GM19193 (cell line): Measurements from ENCODE around the gene IL17RD.

Experiments
- POLR2A ChIP-seq: IDR thresholded peaks from 4 replicates; pipeline ENCODE4 v1.6.1; 2011; ENCODE audit not compliant: insufficient read depth, insufficient read length; ENCODE audit errors: extremely low read depth

IL17RD gene

DNA sequence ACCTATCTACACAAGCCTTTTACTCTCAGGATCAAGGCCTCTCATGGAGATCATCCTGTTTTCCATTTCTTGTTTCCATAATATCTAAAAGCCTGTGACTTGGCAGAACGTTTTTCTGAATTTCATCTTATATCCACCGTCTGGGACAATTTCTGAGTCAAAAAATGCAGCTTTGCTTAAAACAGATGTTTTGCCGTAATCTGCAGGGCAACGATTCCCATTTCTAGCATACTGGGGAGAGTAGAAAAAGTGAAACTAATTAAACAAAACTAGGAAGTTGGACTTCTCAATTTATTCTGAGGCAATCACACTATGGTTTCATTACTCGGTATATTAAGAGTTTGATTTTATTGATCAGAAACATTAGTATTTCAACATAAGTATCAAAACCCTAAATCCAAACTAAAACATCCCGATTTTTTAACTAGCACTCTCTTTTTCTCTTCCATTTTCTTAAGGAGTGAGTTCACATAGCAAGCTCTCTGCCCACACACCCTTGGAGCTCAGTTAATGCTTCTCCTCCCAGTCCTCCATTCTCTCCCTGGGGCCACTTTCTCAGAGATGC is 71.1 kb downstream of the IL17RD start:
- TF ChIP-seq POLR2A = no peak

DNA sequence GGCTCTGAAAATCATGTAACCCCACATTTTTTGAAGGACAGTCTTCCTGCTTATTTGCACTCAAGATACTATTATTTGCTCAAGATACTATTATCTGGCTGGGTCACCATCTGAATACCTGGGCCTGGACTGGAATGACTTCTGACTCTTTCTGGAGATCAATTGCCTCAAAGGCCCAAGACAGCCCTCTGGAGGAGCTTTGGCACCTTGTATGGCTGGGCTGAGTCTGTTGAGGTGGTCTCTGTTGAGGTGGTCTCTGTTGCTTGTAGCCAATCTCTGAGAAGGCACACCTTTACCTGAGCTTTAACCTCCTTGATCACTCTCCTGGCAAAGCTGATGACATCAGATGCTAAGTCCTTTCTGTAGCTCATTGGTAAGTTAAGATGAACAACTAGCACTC is 71.7 kb downstream of the IL17RD start:
- no peak for TF ChIP-seq POLR2A

DNA sequence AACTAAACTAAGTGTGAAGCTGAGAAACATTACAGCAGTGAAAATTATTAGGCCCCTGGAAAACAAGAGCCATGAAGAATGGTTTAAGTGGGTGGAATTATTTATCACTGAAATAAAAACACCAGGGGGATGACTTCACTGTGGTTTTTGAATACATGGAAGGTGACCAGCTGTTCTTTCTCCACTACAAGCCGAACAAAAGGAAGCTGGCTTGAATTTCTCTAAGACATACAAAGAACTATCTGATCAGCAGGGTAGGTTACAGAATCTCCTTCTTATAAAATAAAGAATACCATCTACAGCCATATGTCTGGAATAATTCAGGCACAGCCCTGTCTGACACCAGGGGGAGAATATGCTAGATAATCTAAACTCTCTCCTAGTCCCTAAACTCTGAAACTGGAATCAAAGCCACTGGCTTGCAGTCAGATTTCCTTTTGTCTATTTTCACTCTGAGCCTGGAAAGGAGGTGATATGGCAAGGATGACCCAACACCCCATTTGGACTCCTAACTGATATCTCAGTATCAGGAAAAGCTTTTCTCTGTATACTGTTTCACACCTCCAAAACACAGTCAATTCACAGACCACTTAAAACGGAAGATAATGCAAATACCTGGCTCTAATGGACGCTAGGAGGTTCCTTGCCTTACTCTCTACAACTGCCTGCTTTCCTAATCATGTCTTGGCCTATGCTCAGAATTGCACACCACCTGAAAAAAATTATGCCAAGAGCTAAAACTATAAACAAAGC is 73.5 kb downstream of the IL17RD start:
- TF ChIP-seq POLR2A = no peak

DNA sequence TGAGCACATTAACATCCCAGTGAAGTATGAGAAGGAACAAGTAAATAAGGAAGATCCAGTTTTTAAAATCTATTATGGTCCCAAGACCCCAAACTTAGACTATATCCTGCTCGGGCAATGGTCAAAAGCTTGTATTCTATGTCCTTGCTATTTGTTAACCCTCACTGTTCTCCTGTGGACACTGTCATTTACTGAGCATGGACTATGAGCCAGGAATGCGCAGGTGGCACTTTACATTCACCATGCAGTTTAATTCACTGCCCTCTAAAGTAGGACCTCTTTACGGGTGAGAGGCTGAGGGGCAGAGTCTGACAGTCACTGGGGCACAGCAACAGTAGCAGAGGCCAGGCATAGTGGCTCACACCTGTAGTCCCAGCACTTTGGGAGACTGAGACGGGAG is 76.1 kb downstream of the IL17RD start:
- TF ChIP-seq POLR2A = no peak

DNA sequence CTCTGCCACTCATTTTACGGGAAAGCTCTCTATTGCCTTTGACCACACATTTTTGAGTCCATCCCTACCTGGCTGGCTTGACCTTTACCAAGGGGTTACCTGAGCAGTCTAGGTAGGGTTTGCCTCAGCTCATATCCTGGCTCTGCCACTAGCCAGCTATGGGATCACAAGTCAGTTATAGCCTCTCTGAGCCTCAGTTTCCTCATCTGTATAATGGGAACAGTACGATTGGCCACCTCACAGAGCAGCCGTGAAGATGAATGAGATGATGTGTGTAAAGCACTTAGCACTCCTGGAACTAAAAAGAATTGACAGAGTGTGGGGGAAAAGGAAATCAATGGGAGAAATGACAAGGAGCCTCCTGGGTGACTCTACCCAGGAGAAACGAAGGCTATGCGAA is 76.7 kb downstream of the IL17RD start:
- TF ChIP-seq POLR2A = no peak

DNA sequence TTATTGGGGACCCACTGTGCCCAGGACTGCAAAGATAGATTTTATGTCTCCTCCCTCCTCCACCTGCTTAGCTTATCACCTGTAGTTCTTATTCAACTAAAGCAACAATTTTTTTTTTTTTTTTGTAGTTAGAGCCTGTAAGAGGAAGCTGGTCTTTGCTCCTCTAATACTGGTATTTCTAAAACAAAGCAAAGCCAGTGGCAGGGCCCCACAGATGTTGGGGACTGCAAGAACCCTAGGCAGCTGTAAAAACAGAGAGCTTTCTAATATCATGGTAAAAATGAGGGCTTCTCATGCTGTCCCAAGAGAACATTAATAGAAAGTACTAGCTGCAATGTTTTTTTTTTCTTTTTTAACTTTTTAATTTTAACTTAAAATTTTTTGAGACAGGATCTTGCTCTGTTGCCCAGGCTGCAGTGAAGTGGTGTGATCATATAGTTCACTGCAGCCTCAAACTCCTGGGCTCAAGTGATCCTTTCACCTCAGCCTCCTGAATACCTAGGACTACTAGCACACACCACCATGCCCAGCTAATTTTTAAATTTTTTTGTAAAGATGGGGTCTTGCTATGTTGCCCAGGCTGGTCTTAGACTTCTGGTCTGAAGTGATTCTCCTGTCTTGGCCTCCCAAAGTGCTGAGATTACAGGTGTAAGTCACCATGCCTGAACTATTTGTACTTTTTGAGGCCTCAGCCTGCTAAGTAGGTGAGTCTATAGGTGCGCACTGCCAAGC is 77.6 kb downstream of the IL17RD start:
- TF ChIP-seq POLR2A = no peak

DNA sequence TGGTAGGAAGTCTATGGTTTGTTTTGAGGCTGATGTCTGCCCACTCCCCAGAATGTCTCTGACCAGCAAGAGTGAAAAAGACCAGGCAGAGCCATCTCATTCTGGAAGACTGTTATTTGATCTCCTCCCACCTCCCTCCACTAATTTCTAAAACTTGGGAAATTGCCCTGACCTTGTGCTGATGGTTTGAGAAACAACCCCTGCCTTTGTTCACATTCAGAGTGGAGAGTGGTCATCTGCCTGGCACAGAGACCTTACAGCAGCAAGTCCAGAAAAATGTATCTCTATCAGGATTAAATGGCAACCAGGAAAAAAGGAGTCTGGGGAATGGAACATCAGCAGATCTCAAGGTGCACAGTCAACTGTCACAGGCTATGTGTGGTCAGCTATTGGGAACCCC is 79.0 kb downstream of the IL17RD start:
- no peak for TF ChIP-seq POLR2A

DNA sequence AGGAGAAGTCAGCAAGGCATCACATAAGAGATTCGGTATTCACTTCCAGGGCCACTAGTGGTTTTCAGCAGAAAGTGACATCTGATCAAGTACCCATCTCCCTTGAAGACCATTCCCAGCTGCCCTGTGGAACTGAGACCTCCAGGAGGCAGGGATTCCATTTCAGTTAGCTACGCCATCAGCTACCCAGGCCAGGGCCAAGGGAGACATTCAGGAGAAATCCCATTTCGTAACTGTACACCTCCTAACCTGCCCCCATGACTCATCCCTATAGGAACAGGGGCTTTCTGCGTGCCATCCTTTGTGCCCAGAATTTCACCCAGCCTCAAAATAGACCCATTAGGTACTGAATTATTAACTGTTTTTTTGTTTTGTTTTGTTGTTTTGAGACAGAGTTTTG is 79.9 kb downstream of the IL17RD start:
- no peak for TF ChIP-seq POLR2A

DNA sequence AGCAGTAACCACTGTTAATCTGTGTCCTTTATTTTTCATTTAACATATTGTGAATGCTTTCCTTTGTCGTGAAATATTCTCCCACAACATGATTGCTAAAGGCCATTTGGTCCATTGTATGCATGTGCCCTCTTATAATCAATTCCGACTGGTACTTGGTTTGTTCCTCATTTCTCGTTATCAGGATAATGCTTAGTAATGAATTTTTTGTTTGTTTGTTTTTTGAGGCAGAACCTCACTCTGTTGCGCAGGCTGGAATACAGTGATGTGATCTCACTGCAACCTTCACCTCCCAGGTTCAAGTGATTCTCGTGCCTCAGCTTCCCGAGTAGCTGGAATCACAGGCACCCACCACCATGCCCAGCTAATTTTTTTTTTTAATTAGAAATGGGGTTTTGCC is 82.7 kb downstream of the IL17RD start:
- no peak for TF ChIP-seq POLR2A

DNA sequence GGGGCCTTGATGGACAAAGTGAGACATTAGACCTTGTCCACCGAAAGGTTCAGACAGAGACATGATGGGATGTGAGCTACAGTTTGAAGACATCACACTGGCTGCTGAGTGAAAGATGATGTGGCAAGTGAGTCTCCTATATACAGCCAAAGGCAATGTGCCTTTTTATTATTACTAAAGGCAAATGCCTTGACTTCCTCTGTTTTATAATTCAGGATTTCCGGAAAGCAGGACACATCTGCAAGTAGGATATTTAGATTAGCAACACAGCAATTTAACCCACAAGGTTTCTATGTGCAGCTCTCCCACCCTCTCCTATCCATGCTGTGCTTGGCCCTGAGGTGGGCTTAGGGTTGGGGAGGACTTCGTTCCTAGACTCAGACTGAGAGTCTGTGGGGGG is 84.0 kb downstream of the IL17RD start:
- TF ChIP-seq POLR2A = no peak

DNA sequence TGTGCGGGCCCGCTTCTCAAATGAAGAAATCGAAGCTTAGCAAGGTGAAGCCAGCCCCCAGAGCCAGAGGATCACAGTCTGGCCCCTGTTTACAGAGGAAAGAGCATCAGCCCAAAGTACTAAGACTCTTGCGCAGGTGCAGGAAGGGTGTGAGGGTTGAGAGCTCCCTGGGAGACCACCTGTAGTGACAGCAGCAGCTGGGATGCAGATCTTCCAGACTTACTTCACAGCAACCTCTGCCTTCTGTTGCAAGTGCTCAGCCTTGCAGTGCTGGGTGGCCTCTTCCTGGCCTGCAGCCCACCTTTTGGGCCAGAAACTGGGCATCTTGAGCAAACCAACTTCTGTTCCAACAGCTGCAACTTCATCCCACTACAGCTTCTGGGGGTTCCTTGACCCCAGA is 85.0 kb downstream of the IL17RD start:
- no peak for TF ChIP-seq POLR2A

DNA sequence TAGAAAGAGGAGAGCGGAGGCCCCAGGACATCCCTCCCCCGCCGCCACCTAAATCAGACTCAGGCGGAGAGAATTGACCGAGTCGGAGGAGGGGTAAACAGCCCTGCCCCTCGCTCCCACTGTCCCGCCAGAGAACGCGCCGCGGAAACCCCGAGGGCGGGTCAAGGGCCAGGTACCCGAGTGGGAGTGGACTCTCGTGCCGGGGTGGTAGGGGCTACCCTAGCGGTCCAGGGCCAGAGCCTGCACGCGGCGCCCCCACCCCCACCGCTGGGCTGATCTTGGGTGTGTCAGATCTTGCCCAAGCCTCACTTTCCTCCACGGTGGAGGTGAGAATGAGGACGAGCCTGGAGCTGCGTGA is 85.7 kb downstream of the IL17RD start:
- TF ChIP-seq POLR2A = no peak

DNA sequence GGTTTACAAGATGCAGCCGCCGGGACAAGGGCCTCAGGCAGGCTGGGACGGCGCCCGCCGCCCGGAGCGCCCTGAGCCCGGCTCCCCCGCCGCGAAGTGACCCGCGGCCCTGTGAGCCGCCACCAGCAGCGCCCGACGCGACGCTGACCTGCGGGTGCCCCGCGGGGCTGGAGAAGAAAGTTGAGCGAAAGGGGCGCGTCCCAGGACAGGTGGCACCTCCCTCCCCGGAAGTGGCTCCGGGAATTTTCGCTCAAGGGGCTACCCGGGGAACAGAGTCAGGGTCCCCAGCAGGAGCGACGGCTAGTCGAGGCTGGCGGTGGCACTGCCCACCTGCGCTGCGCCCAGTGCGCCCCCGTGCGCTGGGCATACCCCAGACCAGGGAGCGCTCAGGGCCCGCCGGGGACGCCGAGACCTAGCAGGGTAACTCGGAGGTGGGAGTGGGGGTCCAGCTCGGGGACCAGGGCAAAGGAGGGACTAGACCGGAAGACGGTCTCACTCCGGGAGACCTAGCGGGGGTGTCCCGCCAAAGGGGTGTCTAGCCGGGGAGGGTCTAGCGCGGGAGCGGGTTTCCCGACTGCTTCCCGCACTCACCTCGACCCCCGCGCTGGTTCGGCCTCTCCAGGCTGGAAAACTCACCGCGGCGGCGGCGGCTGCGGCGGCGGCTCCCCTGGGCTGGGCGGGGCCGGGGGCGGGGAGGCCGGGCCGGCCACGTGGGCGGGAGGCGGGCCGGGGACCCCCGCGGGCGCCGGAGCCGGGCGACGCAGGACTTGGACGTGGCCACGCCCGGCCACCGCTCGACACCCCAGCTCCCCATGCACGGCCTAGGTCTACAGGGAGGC is 86.3 kb downstream of the IL17RD start:
- TF ChIP-seq POLR2A = no peak

DNA sequence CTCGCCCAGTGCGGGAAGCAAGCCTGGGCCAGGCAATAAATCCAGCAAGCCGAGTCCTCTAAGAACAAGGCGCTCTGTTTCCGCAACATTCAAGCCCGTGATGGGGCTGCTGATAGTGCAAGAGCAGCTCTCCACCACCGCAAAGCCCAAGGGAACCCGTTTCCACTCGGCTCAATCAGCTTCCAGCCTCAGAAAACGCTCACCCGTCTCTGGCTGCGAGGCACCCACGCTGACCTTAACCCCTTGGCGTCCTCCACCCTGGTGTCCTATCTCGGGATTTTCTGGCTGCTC is 86.9 kb downstream of the IL17RD start:
- TF ChIP-seq POLR2A = no peak

DNA sequence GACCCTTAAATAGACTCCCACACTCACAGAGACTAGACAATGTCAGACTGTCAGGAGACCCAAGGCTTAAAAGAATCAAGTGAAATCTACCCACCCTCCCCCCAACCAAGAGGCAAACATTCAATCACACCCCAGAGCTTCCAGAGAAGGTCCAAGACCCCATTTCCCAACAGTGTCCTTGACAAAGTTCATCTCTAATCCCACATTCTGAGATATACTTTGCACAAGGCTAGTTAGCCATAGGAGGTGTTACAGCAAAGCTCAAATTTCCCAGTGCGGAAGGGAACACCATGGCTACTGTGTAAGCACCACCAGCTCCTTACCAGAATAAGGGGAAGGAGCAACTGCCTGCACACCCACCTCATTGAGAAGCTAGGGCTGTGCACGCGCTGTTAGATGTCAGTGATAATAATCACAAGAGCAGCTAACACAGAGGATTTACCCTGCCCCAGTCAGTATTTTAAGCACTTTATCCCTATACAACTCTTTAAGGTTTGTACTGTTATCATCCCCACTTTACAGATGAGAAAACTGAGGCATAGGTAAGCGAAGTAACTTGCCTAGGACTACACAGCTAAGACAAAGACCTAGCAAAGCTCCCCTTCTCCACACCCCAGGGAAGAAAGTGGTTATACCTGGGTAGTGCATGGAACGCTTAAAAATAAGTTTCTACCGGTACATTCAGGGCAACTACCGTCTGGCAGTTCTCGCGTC is 87.4 kb downstream of the IL17RD start:
- TF ChIP-seq POLR2A = no peak

DNA sequence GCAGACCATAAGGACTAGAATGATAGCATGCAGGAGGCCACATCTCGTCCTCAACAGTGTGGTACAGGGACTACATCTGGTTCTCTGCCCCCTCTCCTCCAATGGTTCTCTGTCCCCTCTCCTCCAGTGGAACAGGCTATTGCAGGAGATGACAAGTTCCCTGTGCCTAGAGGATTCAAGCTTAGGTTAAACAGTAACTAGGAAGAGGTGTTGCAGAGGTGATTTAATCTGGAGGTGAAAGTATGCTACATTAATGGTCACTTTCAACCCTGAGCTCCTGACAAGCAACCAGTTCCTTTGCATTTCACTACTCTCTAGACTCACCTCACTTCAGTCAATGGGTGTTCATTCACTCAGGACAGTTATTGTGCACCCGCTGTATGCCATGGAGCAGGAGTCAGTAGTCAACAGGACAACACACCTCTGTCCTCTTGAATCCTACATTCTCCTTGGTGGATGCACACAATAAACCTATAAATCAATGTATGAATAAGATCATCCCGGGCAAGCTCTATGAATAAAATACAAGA is 88.7 kb downstream of the IL17RD start:
- TF ChIP-seq POLR2A = no peak

DNA sequence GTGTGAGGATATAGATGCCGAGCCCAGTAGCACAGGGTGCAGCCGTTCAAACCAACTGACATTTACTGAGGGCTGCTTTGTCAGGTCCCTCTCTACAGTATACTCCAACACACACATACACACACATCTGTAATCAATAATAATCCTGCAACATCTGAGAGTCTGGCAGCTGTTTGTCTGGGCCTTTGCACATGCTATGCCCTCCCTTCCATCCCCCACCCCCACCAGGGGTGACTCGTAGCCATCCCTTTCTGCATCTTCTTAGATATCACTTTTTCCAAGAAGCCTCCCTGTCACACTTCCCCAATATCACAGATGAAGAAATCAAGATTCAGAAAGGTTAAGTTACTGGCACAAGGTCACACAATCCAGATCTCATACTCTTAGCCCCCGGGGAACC is 91.0 kb downstream of the IL17RD start:
- TF ChIP-seq POLR2A = no peak
